Measurements from ENCODE around the gene ACBD3.

Gene ACBD3

GRCh38 chr1:226109829-226110248 lies 76.7 kb downstream of the ACBD3 start:
- DNase-seq: peak; percentile 94

- DNase-seq: no peak
Measured at GRCh38 chr1:226108935-226109828, 77.4 kb downstream of the ACBD3 start.

DNA sequence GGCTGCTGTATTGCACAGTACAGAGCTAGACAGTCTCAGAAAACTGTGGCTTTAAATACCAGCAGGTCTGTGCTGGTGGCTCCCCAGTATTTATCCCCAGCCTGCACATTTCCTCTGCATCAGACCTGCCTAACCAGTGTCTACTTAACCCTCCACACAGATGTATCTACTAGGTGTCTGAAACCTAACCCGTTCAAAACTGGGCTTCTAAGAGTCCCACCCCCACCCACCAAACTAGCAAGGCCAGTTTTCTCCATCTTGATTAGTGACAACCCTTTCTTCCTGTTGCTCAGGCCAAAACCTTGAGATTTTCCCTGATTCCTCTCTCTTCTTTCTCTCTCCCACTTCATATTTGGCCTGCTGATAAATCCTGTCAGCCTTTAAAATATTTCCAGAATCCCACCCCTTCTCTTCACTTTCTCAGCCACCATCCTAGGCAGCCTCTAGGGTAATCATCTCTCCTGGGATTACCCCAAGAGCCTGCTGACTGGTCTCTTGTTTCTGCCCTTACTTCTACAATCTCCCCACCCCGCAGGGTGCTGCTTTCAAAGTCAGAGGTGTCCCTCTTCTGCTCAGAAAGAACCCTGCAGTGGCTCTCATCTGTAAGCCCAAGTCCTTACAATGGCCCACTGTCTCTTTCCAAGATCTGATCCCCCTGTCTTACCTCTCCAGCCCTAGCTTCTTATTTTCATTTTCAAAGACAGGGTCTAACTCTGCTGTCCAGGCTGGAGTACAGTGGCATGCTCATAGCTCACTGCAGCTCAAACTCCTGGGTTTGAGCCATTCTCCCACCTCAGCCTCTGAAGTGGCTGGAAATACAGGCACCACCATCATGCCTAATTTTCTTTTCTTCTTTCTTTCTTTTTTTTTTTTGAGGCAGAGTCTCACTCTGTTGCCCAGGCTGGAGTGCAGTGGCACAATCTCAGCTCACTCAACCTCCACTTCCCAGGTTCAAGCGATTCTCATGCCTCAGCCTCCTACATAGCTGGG lies 78.8 kb downstream of the ACBD3 start:
- DNase-seq: no peak

- DNase-seq: no peak
Measured at GRCh38 chr1:226104671-226105121, 81.8 kb downstream of the ACBD3 start.

GRCh38 chr1:226100436-226101391 lies 85.8 kb downstream of the ACBD3 start:
- peak; percentile 72 for DNase-seq

GRCh38 chr1:226098870-226099835 lies 87.4 kb downstream of the ACBD3 start:
- no peak for DNase-seq

DNA sequence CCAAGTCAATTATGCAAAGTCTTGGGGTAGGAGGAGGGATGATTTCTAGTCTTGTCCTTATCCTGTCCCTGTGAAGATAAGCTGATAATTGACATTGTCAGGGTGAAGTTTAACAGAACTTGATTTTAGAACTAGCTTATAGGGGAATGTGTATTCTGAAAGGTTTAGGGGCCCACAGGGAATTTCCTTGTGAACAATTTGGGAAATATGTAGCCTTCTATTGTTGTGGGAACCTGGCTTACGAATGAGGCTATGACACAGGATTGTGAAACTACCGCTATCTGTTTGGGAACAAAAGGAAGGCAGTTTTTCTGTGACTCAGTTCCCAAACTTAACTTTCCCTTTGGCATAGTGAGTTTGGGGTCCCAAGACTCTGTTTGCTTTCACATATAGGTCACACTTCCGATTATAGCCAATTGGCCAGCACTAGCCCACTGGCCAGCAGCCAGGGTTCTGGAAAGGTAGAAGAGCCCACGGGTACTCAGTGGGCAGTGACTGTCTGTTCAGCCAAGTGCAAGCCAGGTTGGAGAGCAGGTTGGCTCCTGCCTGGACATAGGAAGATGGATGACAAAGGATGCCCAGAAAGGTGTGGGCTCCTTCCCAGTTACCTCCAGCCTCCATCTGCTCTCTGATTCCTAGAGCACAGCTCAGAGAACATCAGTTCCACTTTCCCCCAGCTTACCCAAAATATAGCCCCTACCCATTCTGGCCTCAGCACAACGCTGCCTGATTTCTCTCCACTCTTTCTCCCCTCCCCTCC lies 88.5 kb downstream of the ACBD3 start:
- DNase-seq: no peak

- no peak for DNase-seq
Measured at GRCh38 chr1:226095286-226095685, 91.3 kb downstream of the ACBD3 start.

Data from eye (tissue), 1 donor.